Measurements from ENCODE around the gene ATP6V0B.

Gene ATP6V0B

DNA sequence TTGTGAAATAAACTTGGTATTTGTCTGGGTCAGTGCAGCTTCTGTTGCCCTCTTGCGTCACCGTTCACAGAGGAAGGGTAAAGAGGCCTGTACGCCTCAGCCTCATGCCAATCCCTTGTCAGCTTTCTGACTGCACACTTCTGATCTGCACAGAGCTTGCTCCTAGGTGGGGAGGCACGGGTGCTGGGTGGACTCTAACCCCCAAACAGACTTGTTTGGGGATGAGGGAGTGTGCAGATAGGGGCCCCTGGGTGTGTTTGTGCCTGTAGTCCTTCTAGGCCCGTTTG is 3.4 kb downstream of the ATP6V0B start:
- Histone ChIP-seq H2BK12ac (ENCODE audit: low read length) (no peak overlapping the region), H3K9ac (ENCODE audit: low read depth, low read length, poor library complexity) (peak overlapping the region; percentile 88), H2AFZ (ENCODE audit: low read length) (no peak overlapping the region), H3K14ac (ENCODE audit: low read length) (no peak overlapping the region), H2BK120ac (ENCODE audit: low read depth, low read length) (no peak overlapping the region), H2AK5ac (ENCODE audit: low read depth, low read length) (peak overlapping the region; percentile 36), H3K4ac (ENCODE audit: low read length) (no peak overlapping the region), H3K36me3 (replicated peaks in 1 of 2; ENCODE audit: control insufficient read depth in 2 of 2, insufficient read depth in 2 of 2, low read length in 2 of 2) (peaks cover 32 to 59% of the 10 kb centered on the region in 2 donors), H3K4me2 (ENCODE audit: insufficient read depth, low read length, poor library complexity, severe bottlenecking) (peak overlapping the region; percentile 89), H2BK5ac (ENCODE audit: low read length) (peak overlapping the region; percentile 83), H3K27me3 (ENCODE audit: control insufficient read depth in 3 of 3, insufficient read depth in 3 of 3, low read depth in 1 of 3, low read length in 3 of 3) (no peaks in the 10 kb centered on the region), H3K23ac (ENCODE audit: low read depth, low read length, poor library complexity) (no peak overlapping the region), H3K79me1 (ENCODE audit: low read depth, low read length) (peaks cover 40% of the 10 kb centered on the region), H3K4me1 (ENCODE audit: control insufficient read depth in 2 of 2, insufficient read depth in 1 of 2, low read depth in 1 of 2, low read length in 2 of 2) (peaks cover 19 to 27% of the 10 kb centered on the region in 2 donors), H4K8ac (ENCODE audit: low read depth, low read length) (no peak overlapping the region), H3K9me3 (replicated peaks in 1 of 2; ENCODE audit: control insufficient read depth in 2 of 2, insufficient read depth in 1 of 2, low read depth in 1 of 2, low read length in 2 of 2) (no peaks in the 10 kb centered on the region), H4K91ac (ENCODE audit: low read depth, low read length, poor library complexity) (no peak overlapping the region), H3K4me3 (ENCODE audit: low read length in 2 of 2) (peak overlapping the region in 1 of 2 donors; percentile 72), H2BK15ac (ENCODE audit: low read length) (no peak overlapping the region), H3K18ac (ENCODE audit: low read length) (no peak overlapping the region), H3K27ac (replicated peaks; ENCODE audit: low read length) (no peak overlapping the region)
- no peak for DNase-seq (ENCODE audit: low spot score)
- WGBS, 2 donors (ENCODE audit: extremely low coverage in 2 of 2, insufficient read length in 2 of 2, insufficient replicate concordance in 1 of 2) = no CpG with 5 or more reads among the region's 5 CpGs

DNA sequence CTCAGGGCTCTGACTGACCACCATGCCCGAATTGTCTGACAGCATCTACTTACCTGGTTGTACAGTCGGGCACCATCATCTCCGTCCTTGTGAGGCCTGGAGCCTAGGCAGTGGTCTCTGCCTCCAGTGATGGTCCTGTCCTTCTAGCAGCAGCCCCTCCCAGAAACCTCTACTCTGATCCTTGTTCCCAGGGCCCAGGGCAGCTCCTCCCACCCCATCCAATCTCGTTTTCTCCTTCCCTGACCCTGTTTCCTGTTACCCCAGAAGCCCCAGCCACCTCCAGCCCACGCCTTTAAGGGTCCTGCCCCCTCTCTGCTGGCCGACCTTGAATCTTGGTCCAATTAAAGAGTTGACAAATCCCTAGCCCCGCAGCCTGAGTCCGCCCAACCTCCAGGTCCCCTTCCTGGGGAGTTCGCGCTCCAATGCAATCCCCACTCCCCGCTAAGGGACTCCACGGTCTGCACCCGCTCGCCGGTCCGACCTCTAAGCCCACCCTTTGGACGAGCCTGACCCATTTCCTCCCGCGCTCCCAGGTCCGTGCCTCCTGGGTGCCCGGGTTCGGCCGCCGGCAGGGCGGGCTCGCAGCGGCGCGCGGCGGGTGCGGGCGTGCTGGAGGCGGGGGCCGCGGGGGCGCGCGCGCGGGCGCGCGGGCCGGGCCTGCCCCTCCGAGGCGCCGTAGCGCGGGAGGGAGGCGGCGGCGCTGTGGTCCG is 3.9 kb downstream of the ATP6V0B start, which contains the start of gene B4GALT2:
Gene B4GALT2, plus strand, starts transcription at position 660 of the 710 bp plus-strand sequence. CDS start 1,951 bp downstream, outside the sequence.
- H3K4me2 ChIP-seq (ENCODE audit: insufficient read depth, low read length, poor library complexity, severe bottlenecking) = peak within 1 kb of the TSS; percentile 89
- DNase-seq (ENCODE audit: low spot score) = no peak
- H3K14ac ChIP-seq (ENCODE audit: low read length) = peak within 1 kb of the TSS; percentile 97
- H2AFZ ChIP-seq (ENCODE audit: low read length) = peak within 1 kb of the TSS; percentile 91
- peak within 1 kb of the TSS; percentile 83 for H2BK5ac ChIP-seq (ENCODE audit: low read length)
- peak within 1 kb of the TSS; percentile 90 for H2AK5ac ChIP-seq (ENCODE audit: low read depth, low read length)
- no peak within 1 kb of the TSS for H4K91ac ChIP-seq (ENCODE audit: low read depth, low read length, poor library complexity)
- H2BK15ac ChIP-seq (ENCODE audit: low read length) = no peak within 1 kb of the TSS
- peak within 1 kb of the TSS; percentile 26 for H3K4ac ChIP-seq (ENCODE audit: low read length)
- H3K79me1 ChIP-seq (ENCODE audit: low read depth, low read length) = peaks cover 40% of the 10 kb centered on the region
- H3K4me3 ChIP-seq (ENCODE audit: low read length in 2 of 2) = peak within 1 kb of the TSS; percentile 72 to 91
- H4K8ac ChIP-seq (ENCODE audit: low read depth, low read length) = no peak within 1 kb of the TSS
- H3K27me3 ChIP-seq (ENCODE audit: control insufficient read depth in 3 of 3, insufficient read depth in 3 of 3, low read depth in 1 of 3, low read length in 3 of 3) = no peaks in the 10 kb centered on the region
- H2BK12ac ChIP-seq (ENCODE audit: low read length) = no peak within 1 kb of the TSS
- no peaks in the 10 kb centered on the region for H3K9me3 ChIP-seq (replicated peaks in 1 of 2; ENCODE audit: control insufficient read depth in 2 of 2, insufficient read depth in 1 of 2, low read depth in 1 of 2, low read length in 2 of 2)
- no CpG with 5 or more reads among the region's 54 CpGs for WGBS, 2 donors (ENCODE audit: extremely low coverage in 2 of 2, insufficient read length in 2 of 2, insufficient replicate concordance in 1 of 2)
- peak within 1 kb of the TSS; percentile 16 for H3K27ac ChIP-seq (replicated peaks; ENCODE audit: low read length)
- peak within 1 kb of the TSS; percentile 93 for H3K9ac ChIP-seq (ENCODE audit: low read depth, low read length, poor library complexity)
- peaks cover 32 to 59% of the 10 kb centered on the region in 2 donors for H3K36me3 ChIP-seq (replicated peaks in 1 of 2; ENCODE audit: control insufficient read depth in 2 of 2, insufficient read depth in 2 of 2, low read length in 2 of 2)
- H2BK120ac ChIP-seq (ENCODE audit: low read depth, low read length) = peak within 1 kb of the TSS; percentile 33
- H3K23ac ChIP-seq (ENCODE audit: low read depth, low read length, poor library complexity) = peak within 1 kb of the TSS; percentile 87
- H3K4me1 ChIP-seq (ENCODE audit: control insufficient read depth in 2 of 2, insufficient read depth in 1 of 2, low read depth in 1 of 2, low read length in 2 of 2) = peaks cover 19 to 27% of the 10 kb centered on the region in 2 donors
- H3K18ac ChIP-seq (ENCODE audit: low read length) = peak within 1 kb of the TSS; percentile 96

DNA sequence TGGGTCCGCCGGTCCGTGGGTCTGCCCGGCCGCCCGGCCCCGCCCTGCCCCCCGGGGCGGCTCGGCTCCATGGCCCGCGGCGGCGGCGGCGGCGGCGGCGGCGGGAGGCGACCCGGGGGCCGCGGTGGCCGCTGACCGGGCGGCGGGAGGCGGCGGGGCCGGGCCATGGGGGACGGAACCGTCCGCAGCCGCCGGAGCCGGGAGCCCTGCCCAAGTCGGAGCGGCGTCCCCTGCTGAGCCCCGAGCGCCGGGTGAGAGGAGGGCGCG is 4.4 kb downstream of the ATP6V0B start:
- peaks cover 40% of the 10 kb centered on the region for H3K79me1 ChIP-seq (ENCODE audit: low read depth, low read length)
- no peak overlapping the region for H2BK12ac ChIP-seq (ENCODE audit: low read length)
- H3K4me3 ChIP-seq (ENCODE audit: low read length in 2 of 2) = peak overlapping the region; percentile 72 to 83
- H2BK5ac ChIP-seq (ENCODE audit: low read length) = no peak overlapping the region
- H2BK120ac ChIP-seq (ENCODE audit: low read depth, low read length) = no peak overlapping the region
- H3K4me1 ChIP-seq (ENCODE audit: control insufficient read depth in 2 of 2, insufficient read depth in 1 of 2, low read depth in 1 of 2, low read length in 2 of 2) = peaks cover 19 to 27% of the 10 kb centered on the region in 2 donors
- H3K27ac ChIP-seq (replicated peaks; ENCODE audit: low read length) = no peak overlapping the region
- peak overlapping the region; percentile 53 for H3K23ac ChIP-seq (ENCODE audit: low read depth, low read length, poor library complexity)
- H3K9ac ChIP-seq (ENCODE audit: low read depth, low read length, poor library complexity) = no peak overlapping the region
- peak overlapping the region; percentile 86 for H2AFZ ChIP-seq (ENCODE audit: low read length)
- H3K36me3 ChIP-seq (replicated peaks in 1 of 2; ENCODE audit: control insufficient read depth in 2 of 2, insufficient read depth in 2 of 2, low read length in 2 of 2) = peaks cover 33 to 63% of the 10 kb centered on the region in 2 donors
- no peak overlapping the region for H4K91ac ChIP-seq (ENCODE audit: low read depth, low read length, poor library complexity)
- no peak overlapping the region for H2BK15ac ChIP-seq (ENCODE audit: low read length)
- no CpG with 5 or more reads among the region's 45 CpGs for WGBS, 2 donors (ENCODE audit: extremely low coverage in 2 of 2, insufficient read length in 2 of 2, insufficient replicate concordance in 1 of 2)
- no peak overlapping the region for H2AK5ac ChIP-seq (ENCODE audit: low read depth, low read length)
- peak overlapping the region; percentile 89 for H3K4me2 ChIP-seq (ENCODE audit: insufficient read depth, low read length, poor library complexity, severe bottlenecking)
- no peak overlapping the region for H4K8ac ChIP-seq (ENCODE audit: low read depth, low read length)
- H3K9me3 ChIP-seq (replicated peaks in 1 of 2; ENCODE audit: control insufficient read depth in 2 of 2, insufficient read depth in 1 of 2, low read depth in 1 of 2, low read length in 2 of 2) = no peaks in the 10 kb centered on the region
- no peak for DNase-seq (ENCODE audit: low spot score)
- no peaks in the 10 kb centered on the region for H3K27me3 ChIP-seq (ENCODE audit: control insufficient read depth in 3 of 3, insufficient read depth in 3 of 3, low read depth in 1 of 3, low read length in 3 of 3)
- no peak overlapping the region for H3K4ac ChIP-seq (ENCODE audit: low read length)
- peak overlapping the region; percentile 97 for H3K14ac ChIP-seq (ENCODE audit: low read length)
- H3K18ac ChIP-seq (ENCODE audit: low read length) = peak overlapping the region; percentile 93

DNA sequence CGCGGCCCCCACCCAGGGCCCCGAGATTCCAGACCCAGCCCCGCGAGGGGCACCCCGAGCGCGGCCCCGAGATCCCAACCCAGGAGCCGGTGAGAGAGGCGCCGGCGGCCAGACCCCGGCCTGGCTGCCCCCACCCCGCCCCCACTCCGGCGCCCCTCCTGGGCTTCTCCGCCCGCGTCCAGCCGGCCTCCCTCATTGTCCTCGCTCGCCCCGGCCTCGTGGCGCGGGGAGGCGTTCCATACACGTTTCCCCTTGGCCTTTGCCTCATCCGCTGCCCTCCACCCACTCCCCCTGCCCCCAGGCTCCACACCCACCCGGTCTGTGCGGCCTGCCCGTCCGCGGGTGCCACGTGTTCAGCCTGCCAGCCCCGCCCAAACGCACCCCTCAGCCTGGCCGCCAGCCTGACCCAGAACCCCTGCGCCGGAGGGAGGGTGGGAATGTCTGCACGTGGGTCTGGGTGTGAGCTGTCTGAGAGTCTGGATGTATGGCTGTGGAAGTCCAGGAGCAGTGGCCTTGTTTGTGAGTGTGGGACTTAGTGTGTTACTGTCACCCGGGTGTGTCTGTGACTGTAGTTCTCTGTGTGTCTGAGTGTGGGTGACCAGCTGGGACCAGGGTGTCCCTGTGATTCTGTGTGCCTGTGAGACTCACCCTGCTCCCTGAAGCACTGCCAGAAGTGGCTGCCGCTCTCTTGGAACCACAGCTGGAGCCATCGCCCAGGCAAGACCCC is 4.9 kb downstream of the ATP6V0B start:
- no peak overlapping the region for H2BK12ac ChIP-seq (ENCODE audit: low read length)
- no peak overlapping the region for H2BK5ac ChIP-seq (ENCODE audit: low read length)
- H3K9ac ChIP-seq (ENCODE audit: low read depth, low read length, poor library complexity) = peak overlapping the region; percentile 93
- H3K36me3 ChIP-seq (replicated peaks in 1 of 2; ENCODE audit: control insufficient read depth in 2 of 2, insufficient read depth in 2 of 2, low read length in 2 of 2) = peaks cover 35 to 68% of the 10 kb centered on the region in 2 donors
- peaks cover 19 to 27% of the 10 kb centered on the region in 2 donors for H3K4me1 ChIP-seq (ENCODE audit: control insufficient read depth in 2 of 2, insufficient read depth in 1 of 2, low read depth in 1 of 2, low read length in 2 of 2)
- peak overlapping the region; percentile 93 for H3K18ac ChIP-seq (ENCODE audit: low read length)
- peak overlapping the region; percentile 90 for H2AK5ac ChIP-seq (ENCODE audit: low read depth, low read length)
- WGBS, 2 donors (ENCODE audit: extremely low coverage in 2 of 2, insufficient read length in 2 of 2, insufficient replicate concordance in 1 of 2) = no CpG with 5 or more reads among the region's 45 CpGs
- peak overlapping the region; percentile 97 for H3K14ac ChIP-seq (ENCODE audit: low read length)
- DNase-seq (ENCODE audit: low spot score) = no peak
- H3K79me1 ChIP-seq (ENCODE audit: low read depth, low read length) = peaks cover 41% of the 10 kb centered on the region
- no peak overlapping the region for H4K8ac ChIP-seq (ENCODE audit: low read depth, low read length)
- peak overlapping the region; percentile 86 for H2AFZ ChIP-seq (ENCODE audit: low read length)
- H3K27ac ChIP-seq (replicated peaks; ENCODE audit: low read length) = no peak overlapping the region
- peak overlapping the region; percentile 89 for H3K4me2 ChIP-seq (ENCODE audit: insufficient read depth, low read length, poor library complexity, severe bottlenecking)
- H3K9me3 ChIP-seq (replicated peaks in 1 of 2; ENCODE audit: control insufficient read depth in 2 of 2, insufficient read depth in 1 of 2, low read depth in 1 of 2, low read length in 2 of 2) = no peaks in the 10 kb centered on the region
- no peak overlapping the region for H4K91ac ChIP-seq (ENCODE audit: low read depth, low read length, poor library complexity)
- H3K4me3 ChIP-seq (ENCODE audit: low read length in 2 of 2) = peak overlapping the region; percentile 72 to 83
- no peak overlapping the region for H2BK15ac ChIP-seq (ENCODE audit: low read length)
- no peaks in the 10 kb centered on the region for H3K27me3 ChIP-seq (ENCODE audit: control insufficient read depth in 3 of 3, insufficient read depth in 3 of 3, low read depth in 1 of 3, low read length in 3 of 3)
- peak overlapping the region; percentile 87 for H3K23ac ChIP-seq (ENCODE audit: low read depth, low read length, poor library complexity)
- H3K4ac ChIP-seq (ENCODE audit: low read length) = peak overlapping the region; percentile 26
- H2BK120ac ChIP-seq (ENCODE audit: low read depth, low read length) = peak overlapping the region; percentile 33

Data from neuronal stem cell (in vitro differentiated cells).